Measurements from ENCODE around the gene CCDC169. TPM values are rescaled to one million over a fixed set of nuclear protein-coding genes. Genes with fewer than 3 reads are reported as not detected.

Gene CCDC169
- total RNA-seq, 1 experiment from 2014 or later: 9.2 TPM

DNA sequence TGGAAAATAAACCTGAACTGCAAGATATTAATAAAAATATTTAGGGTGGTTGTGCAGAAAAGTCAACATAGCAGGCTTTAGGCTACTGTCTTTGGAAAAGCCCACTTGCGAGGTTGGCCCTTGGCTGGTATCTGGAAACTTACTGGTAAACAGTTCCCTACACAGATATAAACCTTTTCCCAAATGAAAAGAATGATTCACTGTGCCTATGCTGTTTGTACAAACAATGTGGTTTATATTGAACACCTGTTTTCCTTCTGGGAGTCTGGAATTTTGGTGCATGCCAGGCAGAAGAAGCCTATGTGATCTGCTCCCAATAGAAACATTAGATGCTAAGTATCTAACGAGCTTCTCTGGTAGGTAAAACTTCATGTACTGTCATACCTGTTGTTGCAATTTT, 53.5 kb downstream of the CCDC169 start:
- DNase-seq (ENCODE audit: low spot score): no peak

DNA sequence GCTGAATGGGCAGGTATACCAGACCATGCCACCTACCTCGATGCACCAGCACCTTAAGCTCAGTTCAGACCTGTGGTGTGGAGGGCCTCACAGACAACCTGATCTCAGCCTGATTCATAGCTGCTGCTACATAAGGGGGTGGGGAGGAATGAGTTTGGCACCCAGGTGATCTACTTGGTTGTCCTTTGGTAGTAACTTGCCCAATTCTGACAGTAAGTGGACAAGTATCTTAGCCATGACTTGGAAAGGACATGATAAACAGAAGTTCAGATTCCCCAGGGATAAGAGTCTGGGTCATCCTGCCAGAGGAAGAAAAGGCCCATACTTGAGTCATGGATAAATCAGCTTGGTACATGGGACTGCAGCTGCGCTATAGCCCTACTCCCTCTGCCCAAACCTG, 54.9 kb downstream of the CCDC169 start:
- DNase-seq (ENCODE audit: low spot score): no peak

DNA sequence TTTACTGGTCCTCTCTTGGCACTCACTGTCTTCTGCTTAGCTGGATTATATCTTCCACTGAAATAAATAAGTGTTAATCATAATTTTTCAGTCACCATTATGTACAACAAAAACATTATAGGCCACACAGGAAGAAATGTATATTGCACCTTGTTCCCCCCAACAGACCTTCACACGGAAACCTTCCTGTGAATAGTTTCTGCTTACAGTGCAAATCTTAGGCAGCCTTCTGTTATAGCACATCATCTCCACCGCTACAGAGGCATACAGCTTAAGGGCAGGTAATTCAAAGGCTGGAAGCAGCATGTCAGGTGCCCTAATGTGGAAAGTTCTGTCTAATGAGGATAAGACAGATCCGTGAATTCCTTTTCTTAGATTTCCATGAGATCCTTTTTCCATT, 66.4 kb downstream of the CCDC169 start:
- no peak for DNase-seq (ENCODE audit: low spot score)

DNA sequence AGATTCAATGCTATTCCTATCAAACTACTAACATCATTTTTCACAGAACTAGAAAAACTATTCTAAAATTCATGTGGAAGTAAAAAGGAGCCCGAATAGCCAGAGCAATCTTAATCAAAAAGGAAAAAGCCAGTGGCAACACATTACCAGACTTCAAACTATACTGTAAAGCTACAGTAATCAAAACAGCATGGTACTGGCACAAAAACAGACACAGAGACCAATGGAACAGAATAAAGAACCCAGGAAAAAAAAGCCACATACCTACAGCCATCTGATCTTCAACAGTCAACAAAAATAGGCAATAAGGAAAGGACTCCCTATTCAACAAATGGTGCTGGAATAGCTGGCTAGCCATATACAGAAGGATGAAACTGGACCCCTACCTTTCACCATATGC, 72.9 kb downstream of the CCDC169 start:
- DNase-seq (ENCODE audit: low spot score): no peak

DNA sequence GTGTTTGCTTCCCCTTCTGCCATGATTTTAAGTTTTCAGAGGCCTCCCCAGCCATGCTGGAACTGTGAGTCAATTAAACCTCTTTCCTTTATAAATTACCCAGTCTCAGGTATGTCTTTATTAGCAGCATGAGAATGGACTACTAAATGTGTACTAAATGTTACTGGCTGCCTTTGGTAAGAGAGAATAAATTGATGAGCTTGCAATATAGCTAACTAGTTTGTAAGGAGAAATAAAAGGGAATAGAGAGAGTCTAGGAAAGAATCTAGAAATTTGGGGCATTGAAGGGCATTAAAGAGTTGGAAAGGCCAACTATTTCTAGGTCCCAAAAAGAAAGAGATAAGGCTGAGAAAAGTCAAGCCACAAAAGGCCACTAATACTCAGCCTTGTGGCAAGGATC, 77.7 kb downstream of the CCDC169 start:
- no peak for DNase-seq (ENCODE audit: low spot score)

DNA sequence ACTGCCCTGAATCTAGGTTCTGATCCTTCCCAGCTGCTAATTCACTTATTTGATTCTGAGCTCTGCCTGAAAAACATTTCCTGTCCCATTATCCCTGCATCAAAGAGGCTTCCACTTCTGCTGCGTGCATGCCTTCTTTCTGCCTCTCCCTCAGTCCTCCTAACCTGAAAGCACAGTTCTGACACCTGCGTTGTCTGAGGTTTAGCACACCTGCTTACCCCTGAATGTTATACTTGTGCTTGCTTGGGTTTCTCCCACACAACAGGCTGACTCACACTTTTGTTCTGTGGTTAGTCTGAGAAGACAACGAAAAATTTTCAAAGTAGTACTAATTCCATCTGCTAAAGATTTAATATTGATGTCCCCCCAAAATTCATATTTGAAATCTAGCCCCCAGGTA, 80.2 kb downstream of the CCDC169 start:
- no peak for DNase-seq (ENCODE audit: low spot score)

DNA sequence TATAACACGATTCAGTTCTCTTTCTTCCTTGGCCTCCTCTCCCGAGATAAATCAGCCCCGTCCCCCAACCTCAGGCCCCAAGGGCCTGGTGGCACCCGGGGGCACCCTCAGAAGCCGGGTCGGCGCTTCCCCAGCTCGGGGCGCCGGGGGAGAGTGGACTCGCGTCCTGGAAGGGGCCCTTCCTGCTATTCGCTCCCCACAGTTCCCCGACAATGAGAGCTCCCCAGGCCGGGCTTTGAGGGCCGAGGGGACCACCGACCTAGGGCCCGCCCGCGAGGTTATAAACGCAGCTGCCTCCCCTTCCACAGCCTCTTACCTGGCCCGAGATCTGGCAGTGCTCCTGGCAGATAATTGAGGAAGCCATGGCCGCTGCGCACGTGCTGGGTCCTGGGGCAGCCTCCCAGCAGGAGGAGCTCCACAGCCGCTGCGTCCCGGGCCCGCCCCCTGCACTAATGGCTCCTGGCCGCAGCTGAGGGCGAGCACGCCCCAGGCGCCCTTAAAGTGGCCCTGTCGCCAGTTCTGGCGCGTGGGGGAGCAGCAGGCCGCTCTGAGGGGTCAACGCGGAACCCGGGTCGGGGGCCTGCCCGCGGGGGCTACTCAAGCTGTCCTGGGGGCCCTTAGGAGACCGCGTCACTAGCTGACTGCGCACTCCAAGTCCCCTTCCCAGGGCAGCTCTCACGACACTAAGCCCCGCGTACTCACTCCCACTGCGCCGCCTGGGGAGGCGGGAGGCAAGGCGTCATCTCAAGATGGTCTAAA, 83.3 kb downstream of the CCDC169 start, which contains the start of gene SOHLH2:
SOHLH2 (minus strand) TSS at position 394 of the 759 bp plus-strand sequence; CDS start at position 364, 30 bp downstream.
- DNase-seq (ENCODE audit: low spot score): no peak

DNA sequence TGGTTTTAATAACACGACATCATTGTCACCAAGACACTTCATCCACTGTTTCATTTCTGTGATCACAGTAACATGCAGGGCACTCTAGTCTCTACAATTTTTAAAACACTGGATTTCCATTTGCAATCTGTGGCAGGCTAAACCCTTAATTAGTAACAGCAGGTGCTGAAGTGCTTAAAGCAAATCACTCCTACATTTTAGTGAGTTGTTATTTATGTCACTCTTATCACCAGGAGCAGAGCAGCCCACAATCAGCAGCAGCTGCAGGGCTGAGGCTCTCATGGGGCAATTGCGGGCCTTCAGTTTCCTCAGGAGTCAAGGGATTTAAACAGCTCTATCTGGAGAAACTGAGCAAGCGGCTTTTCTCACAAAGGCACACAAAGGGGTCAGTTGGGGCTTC, 84.8 kb downstream of the CCDC169 start:
- no peak for DNase-seq (ENCODE audit: low spot score)

DNA sequence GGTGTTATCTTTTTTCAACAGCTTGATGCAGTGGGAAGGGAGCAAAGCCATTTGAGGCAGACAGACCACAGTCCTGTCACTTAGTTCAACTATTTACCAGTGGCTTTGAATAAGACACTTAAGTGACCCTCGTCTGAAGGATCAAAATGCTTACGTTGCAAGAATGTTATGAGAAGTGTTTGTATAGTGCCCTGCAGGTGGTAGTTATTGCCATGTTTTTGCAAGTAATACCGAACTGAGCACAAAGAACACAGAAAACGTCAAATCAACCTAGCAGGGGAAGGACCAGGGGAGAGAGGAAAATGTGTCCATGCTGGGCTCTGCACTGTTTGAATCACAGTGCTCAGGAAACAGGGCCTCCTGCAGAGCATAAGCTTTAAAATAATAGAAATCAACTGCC, 86.0 kb downstream of the CCDC169 start:
- no peak for DNase-seq (ENCODE audit: low spot score)

DNA sequence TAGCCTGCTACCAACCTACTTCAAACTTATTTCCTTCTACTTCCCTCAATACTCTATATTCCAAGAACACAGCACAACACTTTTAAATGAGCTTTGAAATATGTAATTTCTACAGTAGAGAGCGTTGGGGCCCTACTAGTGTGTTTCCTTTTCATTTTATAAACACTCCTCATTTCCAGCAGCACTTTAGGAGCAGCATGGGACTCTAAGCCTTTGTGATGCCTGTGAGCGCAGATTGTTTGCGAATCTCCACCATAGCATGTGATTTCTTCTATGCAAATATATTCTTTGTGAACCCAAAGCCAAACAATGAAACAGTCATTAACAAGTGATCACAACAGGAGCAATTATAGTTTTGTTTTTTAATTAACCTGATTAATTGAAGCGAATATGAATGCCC, 86.9 kb downstream of the CCDC169 start:
- DNase-seq (ENCODE audit: low spot score): no peak

DNA sequence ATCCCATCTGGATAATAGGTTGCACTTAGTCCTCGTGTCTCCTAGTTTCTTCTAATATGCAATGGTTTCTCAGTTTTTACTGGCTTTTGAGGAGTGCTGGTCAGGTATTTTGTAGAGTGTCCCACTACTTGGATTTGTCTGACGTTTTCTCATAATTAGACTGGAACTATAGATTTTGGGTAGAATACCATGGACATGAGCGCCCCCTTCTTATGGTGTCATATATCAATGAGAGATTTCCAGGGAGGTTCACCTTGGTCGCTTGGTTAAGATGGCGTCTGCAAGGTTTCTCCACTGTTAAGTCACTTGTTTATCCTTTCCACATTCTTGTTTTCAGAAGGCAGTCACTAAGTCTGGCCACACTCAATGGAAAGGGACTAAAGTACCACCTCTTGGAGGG, 89.9 kb downstream of the CCDC169 start:
- no peak for DNase-seq (ENCODE audit: low spot score)

DNA sequence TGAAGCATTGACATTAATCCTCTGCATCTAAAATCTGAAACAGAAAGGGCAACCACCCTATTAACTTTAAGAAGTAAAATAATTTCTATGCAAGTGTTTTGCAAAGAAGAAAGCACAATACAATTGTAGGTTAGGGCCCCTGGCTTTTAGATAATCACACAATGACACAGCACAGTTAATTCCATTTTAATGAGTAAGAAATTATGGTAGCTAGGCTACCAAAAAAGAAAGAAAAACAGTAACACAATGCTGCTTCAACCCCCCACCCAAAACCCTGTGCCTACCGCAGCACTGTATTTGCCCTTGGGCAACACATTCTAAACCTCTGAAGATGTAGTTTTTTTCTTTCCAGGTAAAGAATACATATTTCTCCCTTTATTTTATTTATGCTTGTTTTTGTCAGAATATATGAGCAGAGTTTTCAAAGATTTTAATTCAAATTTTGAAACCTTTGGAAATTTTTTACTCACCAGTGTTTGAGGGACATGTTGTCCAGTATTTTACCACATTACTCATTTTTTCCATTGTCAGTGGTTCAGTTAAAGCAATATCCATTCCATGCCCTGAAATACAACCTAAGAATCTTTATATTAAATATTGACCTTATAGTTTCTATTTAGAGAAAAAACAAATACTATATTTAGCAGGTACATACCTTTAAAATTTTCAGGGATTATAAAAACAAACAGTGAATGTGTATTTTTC, 104.3 kb downstream of the CCDC169 start:
- DNase-seq (ENCODE audit: low spot score): peak; percentile 4

DNA sequence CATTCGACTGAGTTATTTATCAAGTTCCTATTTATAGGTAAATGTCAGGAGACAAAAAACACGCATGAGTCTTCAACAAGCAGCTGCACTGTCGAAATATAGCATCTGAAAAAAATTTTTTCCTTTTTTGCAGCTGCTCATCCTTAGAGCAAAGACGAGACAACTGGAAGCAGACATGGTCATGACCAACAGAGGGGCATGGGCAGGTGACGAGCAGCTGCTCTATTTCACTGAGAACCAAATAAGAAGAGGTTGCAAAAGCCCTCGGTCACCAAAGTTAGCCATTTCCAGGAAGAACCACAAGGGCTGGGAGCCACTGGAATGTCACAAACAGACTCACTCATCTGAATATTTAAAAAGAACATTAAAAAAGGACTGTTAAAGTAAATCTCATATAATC, 105.4 kb downstream of the CCDC169 start:
- no peak for DNase-seq (ENCODE audit: low spot score)

DNA sequence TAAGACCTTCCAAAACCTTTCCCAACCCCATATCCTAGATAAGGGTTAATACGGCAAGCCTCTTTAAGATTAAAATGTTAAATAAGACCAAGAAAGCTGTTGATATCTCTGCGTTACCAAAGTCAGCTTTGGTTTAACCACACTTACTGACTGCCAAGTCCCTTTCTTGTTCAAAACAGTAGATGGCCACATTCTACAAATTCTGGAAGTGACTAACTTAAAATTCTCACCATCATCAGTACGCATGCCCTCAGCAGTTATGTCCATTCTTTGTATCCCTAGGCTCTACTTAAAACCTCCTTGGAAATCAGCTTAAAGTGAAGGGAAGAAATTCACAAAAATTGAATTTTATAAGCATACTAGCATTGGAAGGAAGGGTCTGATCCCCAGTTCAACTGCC, 106.8 kb downstream of the CCDC169 start:
- DNase-seq (ENCODE audit: low spot score): no peak

DNA sequence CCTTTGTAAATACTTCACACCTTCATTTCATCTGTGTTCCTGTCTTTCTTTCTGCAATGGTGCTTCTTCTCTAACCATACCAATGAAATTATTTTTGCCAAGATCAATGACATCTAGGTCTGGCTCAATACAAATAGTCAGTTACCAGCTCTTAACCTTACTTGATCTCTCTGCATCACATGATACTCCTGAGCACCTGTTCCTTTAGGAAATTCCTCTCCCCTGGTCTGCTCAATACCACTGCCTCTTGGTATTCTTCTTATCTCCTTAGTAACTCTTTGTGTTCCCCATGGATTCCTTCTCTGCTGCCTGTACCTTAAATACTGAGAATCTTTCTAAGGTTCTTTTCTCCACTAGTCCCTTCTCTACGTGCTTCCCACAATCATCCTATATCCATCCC, 109.2 kb downstream of the CCDC169 start:
- DNase-seq (ENCODE audit: low spot score): no peak

DNA sequence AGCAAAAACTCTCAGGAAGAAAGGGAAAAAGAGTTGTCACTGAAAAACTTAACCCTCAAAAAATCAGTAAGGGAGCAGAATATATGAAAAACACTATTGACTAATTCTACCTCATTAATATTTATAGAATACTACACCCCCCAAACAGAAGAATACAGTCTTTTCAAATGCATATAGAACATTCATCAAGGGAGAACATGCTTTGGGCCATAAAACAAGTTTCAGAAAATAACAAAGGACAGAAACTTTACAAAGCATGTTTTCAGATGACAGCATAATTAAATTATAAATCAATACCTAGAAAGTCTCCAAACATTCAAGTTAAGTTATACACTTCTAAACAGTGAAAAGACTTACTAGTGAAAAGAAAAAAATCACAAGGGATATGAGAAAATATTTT, 113.7 kb downstream of the CCDC169 start:
- no peak for DNase-seq (ENCODE audit: low spot score)

Other genes with a start within 250 kb of the CCDC169 start
- gene DCLK1, start 166.4 kb downstream of the CCDC169 start, total RNA-seq (2014; rRNA removed; shearing (Covaris generic)): 12.6 and 13.6 TPM in 2 replicates
- gene SOHLH2, start 83.3 kb downstream of the CCDC169 start, total RNA-seq (2014; rRNA removed; shearing (Covaris generic)): 1.1 and 3.4 TPM in 2 replicates
- gene SPART, start 48.6 kb upstream of the CCDC169 start, total RNA-seq (2014; rRNA removed; shearing (Covaris generic)): 73.5 and 91.3 TPM in 2 replicates
- 10.7 and 11.5 TPM in 2 replicates for gene CCNA1, start 134.7 kb upstream of the CCDC169 start, total RNA-seq (2014; rRNA removed; shearing (Covaris generic))